ENCODE data around the gene UBL4A.

The UBL4A gene

DNA sequence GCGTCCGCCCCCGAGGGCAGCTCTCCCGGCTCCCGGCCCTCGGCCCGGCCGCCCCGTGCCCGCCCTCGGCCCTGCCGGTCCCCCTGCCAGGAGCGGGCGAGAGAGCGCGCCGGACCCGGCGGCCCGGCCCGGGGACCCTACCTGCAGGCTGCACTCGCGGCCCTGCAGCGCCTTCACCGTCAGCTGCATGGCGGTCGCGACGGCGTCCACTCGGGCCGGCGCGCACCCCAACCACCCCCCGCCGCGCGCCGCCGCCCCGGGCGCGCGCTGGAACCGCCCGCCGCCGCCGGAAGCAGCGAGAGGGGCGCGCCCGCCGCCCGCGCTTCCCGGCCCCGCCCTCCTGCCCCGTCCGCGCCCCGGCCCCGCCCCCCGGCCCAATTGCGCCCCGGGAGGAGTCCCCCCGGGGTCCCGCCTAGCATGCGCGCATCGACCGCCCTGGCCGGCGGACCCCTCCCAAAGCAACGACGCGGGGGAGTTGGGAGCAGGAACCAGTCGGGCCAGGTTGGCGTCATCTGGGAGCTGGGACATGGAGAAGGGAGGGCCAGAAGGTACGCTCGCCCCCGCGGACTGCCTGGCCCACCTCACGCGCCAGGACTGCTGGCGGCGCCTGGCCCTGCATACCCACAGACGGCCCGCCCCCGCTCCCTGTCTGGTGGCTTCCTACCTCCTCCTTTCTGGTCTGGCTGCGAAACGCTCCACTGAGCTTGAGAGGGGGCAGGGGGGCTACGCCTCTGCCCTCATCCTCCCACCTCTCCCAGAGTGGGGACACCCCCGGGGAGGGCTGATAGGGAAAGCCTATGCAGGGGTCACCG lies at the start of gene UBL4A:
Gene UBL4A, minus strand, starts transcription at position 220 of the 812 bp plus-strand sequence. Its CDS starts 31 bp downstream, at position 189.
- TF ChIP-seq POLR2A (IDR thresholded peaks at IDR 0.05; ENCODE audit: extremely low read depth, insufficient read length) (peak; percentile 45), MYC (IDR thresholded peaks at IDR 0.05; ENCODE audit: low read depth, low read length) (no peak), CTCF (IDR thresholded peaks at IDR 0.05; ENCODE audit: low read depth, low read length) (no peak)
- TF ChIP-seq, protein P1, sequence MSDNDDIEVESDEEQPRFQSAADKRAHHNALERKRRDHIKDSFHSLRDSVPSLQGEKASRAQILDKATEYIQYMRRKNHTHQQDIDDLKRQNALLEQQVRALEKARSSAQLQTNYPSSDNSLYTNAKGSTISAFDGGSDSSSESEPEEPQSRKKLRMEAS (IDR thresholded peaks at IDR 0.05; ENCODE audit: low read depth, low read length): no peak
- peak; percentile 75 for DNase-seq (ENCODE audit: low read depth)
- peak within 1 kb of the TSS; percentile 70 for H3K4me3 ChIP-seq (ENCODE audit: low read depth, low read length)

DNA sequence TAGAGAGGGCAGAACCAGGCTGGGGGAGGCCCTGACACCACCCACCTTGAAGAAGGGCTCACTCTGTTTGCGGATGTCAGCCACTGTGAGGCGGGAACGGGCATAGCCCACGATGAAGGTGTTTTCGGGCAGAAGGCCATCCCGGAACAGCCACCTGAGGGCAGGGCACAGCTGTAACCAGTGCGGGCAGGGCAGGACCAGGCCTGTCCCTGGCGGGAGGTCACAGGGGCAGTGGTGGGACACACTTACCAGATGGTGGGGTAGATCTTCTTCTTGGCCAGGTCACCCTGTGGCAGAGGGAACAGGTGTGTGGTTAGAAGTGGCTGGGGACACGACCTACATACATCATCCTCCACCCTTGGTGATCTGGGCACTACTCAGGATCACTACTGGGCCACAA lies 49.5 kb upstream of the UBL4A start:
- H3K4me3 ChIP-seq (ENCODE audit: low read depth, low read length): no peak overlapping the region
- TF ChIP-seq POLR2A (IDR thresholded peaks at IDR 0.05; ENCODE audit: extremely low read depth, insufficient read length): no peak
- no peak for TF ChIP-seq MYC (IDR thresholded peaks at IDR 0.05; ENCODE audit: low read depth, low read length)
- TF ChIP-seq, protein P1 (IDR thresholded peaks at IDR 0.05; ENCODE audit: low read depth, low read length): no peak
- TF ChIP-seq CTCF (IDR thresholded peaks at IDR 0.05; ENCODE audit: low read depth, low read length): no peak
- no peak for DNase-seq (ENCODE audit: low read depth)

DNA sequence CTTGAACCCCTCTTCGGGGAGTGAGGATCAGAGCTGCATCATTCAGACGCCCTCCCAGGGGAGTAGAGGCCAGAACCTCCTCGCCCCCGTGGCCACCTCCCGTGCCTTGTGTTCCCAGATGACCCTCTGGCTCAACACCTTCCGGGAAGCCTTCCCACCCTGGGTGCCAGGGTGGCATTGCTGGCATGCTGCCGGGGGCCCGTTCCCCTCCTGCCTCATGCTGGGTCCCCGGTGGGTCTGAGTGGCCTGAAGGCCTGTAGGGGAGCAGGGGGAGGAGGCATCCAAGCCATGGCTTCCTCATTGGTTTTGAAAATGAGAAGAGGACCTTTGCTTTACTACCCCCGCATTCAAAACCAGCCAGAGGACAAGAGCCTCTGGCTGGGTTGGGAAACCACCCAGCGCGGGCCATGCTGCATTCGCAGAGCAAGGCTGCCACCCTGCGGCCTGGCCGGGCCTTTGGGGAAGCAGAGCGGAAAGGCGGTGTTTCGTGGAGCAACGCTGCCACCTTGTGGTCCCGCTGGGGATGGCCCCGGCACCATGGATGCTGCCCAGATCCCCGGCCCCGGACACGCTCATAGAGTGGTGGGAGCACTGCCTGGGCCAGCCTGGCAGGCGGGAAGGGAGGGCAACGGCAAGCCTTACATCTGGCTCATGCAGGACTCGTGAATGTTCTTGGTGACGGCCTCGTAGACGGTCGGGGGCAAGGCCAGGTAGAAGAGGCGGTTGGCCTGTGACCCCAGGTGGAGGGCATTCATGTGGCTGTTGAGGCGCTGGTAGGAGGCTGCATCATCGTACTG lies 48.3 kb upstream of the UBL4A start:
- peak; percentile 92 for DNase-seq (ENCODE audit: low read depth)
- TF ChIP-seq POLR2A (IDR thresholded peaks at IDR 0.05; ENCODE audit: extremely low read depth, insufficient read length) (no peak), CTCF (IDR thresholded peaks at IDR 0.05; ENCODE audit: low read depth, low read length) (peak; percentile 83), MYC (IDR thresholded peaks at IDR 0.05; ENCODE audit: low read depth, low read length) (peak; percentile 47)
- TF ChIP-seq, protein P1 (IDR thresholded peaks at IDR 0.05; ENCODE audit: low read depth, low read length): peak; percentile 42; the same call in 1 of the 2 replicates
- no peak overlapping the region for H3K4me3 ChIP-seq (ENCODE audit: low read depth, low read length)

DNA sequence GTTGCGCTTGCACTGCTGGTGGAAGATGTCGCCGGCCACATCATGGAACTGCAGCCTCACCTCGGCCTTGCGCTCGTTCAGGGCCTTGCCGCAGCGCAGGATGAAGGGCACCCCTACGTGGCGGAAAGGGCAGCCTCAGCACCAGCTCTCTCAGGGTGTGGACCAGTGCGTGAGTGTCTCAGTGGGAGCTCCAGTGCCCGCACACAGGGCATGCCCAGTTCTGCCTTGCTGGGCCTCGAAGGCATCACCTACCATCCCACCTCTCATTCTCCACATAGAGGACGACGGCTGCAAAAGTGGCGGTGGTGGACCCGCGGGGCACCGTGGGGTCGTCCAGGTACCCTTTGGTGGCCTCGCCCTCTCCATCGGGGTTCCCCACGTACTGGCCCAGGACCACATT lies 46.3 kb upstream of the UBL4A start:
- TF ChIP-seq MYC (IDR thresholded peaks at IDR 0.05; ENCODE audit: low read depth, low read length) (no peak), POLR2A (IDR thresholded peaks at IDR 0.05; ENCODE audit: extremely low read depth, insufficient read length) (no peak), CTCF (IDR thresholded peaks at IDR 0.05; ENCODE audit: low read depth, low read length) (no peak)
- TF ChIP-seq, protein P1 (IDR thresholded peaks at IDR 0.05; ENCODE audit: low read depth, low read length): no peak
- no peak overlapping the region for H3K4me3 ChIP-seq (ENCODE audit: low read depth, low read length)
- no peak for DNase-seq (ENCODE audit: low read depth)

DNA sequence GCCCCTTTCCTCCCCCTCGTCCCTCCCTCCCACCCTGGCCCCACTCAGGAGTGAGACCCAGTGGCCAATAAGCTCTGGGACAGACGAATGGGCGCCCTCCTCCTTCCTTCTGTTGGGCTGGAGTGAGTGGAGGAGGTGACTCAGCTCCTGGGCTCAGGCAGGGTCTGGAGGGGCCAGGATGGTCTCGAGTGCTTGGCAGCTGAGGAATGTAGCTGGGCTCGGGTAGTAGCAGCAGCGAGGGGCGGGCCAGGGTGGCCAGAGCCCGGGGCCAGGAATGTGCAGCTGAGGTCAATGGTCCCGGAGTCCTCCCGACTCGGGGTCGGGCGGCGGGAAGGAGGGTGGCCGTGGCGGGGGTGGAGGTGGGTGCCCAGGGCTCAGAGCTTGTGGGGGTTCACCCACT lies 45.2 kb upstream of the UBL4A start:
- no peak for DNase-seq (ENCODE audit: low read depth)
- TF ChIP-seq POLR2A (IDR thresholded peaks at IDR 0.05; ENCODE audit: extremely low read depth, insufficient read length) (no peak), MYC (IDR thresholded peaks at IDR 0.05; ENCODE audit: low read depth, low read length) (no peak), CTCF (IDR thresholded peaks at IDR 0.05; ENCODE audit: low read depth, low read length) (no peak)
- TF ChIP-seq, protein P1 (IDR thresholded peaks at IDR 0.05; ENCODE audit: low read depth, low read length): no peak
- no peak overlapping the region for H3K4me3 ChIP-seq (ENCODE audit: low read depth, low read length)

All from NB4 (cell line).